Gastrocnemius medialis (tissue), 4 donors: ENCODE results near the gene VIP. TPM values are rescaled to one million over a fixed set of nuclear protein-coding genes. Genes with fewer than 3 reads are reported as not detected.

Source experiments
- ATAC-seq, 2 donors: fragments of 150-250 bp; one replicate each; pipeline ENCODE4 v1.9.1; 2016
- DNase-seq, 2 donors: peaks; one replicate each; pipeline ENCODE4 v3.0.0-alpha.2; 2019
- H3K27ac ChIP-seq, 4 donors: fragments of 200-600 bp; sonication (generic); 1 replicate in 1 of 4; 2 replicates in 3 of 4; pipeline ENCODE4 v1.5.1; 2016 to 2018; ENCODE audit warnings: mild to moderate bottlenecking in 2 of 4, moderate library complexity in 1 of 4
- H3K27me3 ChIP-seq, 3 donors: fragments of 200-600 bp; sonication (generic) in 2 of 3; 1 replicate in 1 of 3; 2 replicates in 2 of 3; pipeline versions ENCODE4 v1.5.1 to v1.6.0; 2016 to 2019; ENCODE audit warnings: mild to moderate bottlenecking in 1 of 3, moderate library complexity in 1 of 3
- H3K36me3 ChIP-seq, 2 donors: fragments of 200-600 bp; sonication (generic) in 1 of 2; one replicate each; pipeline ENCODE4 v1.5.1; 2017 to 2018
- H3K4me1 ChIP-seq, 2 donors: fragments of 200-600 bp; sonication (generic) in 1 of 2; one replicate each; pipeline ENCODE4 v1.5.1; 2016 to 2017; ENCODE audit warnings: mild to moderate bottlenecking in 2 of 2
- H3K4me3 ChIP-seq, 4 donors: fragments of 200-600 bp; sonication (generic) in 3 of 4; 1 replicate in 1 of 4; 2 replicates in 3 of 4; pipeline ENCODE4 v1.5.1; 2016 to 2019; ENCODE audit warnings: mild to moderate bottlenecking in 2 of 4
- H3K9me3 ChIP-seq, 3 donors: fragments of 200-600 bp; sonication (generic) in 2 of 3; 1 replicate in 1 of 3; 2 replicates in 2 of 3; pipeline ENCODE4 v1.5.1; 2016 to 2019
- CTCF ChIP-seq, 5 experiments: fragments of 450-650 bp in 3 of 5; fragments of 200-600 bp in 2 of 5; sonication (generic) in 2 of 5; IDR thresholded peaks in 4 of 5; conservative IDR thresholded peaks in 1 of 5; 1 replicate in 4 of 5; 2 replicates in 1 of 5; pipeline ENCODE4 v1.5.1; 2016 to 2019; ENCODE audit warnings: antibody characterized with exemption in 5 of 5, mild to moderate bottlenecking in 3 of 5, moderate library complexity in 3 of 5
- POLR2A ChIP-seq, 2 donors: fragments of 450-650 bp; IDR thresholded peaks; one replicate each; pipeline ENCODE4 v1.6.1; 2017; ENCODE audit warnings: antibody characterized with exemption in 2 of 2, mild to moderate bottlenecking in 2 of 2, moderate library complexity in 2 of 2
- in situ Hi-C, 4 donors: fragments of 200-750 bp; cut with MboI; loops; one replicate each; pipeline versions ENCODE4 v1.15.0 to v1.8.0; 2017; ENCODE audit warnings: low sequenced_read_pairs in 4 of 4
- intact Hi-C: fragments of 100-400 bp; cut with DNase I; formaldehyde crosslinking; loops from one replicate; pipeline ENCODE4 v1.15.1; 2023; ENCODE audit warnings: low total_unique reads
- total RNA-seq, 4 donors: library from RNA; depleted of rRNA; stranded (reverse); fragments of >200 nt; gene quantifications; one replicate each; pipeline versions ENCODE4 v1.1.0 to v1.2.3, GENCODE V29; 2016

VIP gene
- total RNA-seq, 4 donors from 2014 or later = 0.88 TPM; not detected in 3

- intact Hi-C loops = no loop called here
- H3K27ac ChIP-seq = no peak overlapping the region
- in situ Hi-C loops = no loop called here
- DNase-seq (no peak), ATAC-seq (no peak)
- no peaks in the 10 kb centered on the region for H3K4me1 ChIP-seq
- TF ChIP-seq POLR2A (IDR thresholded peaks at IDR 0.05) (no peak), CTCF (IDR thresholded peaks at IDR 0.05 in 4 of 5, conservative IDR thresholded peaks at IDR 0.05 in 1 of 5) (no peak)
- no peaks in the 10 kb centered on the region for H3K27me3 ChIP-seq
- H3K36me3 ChIP-seq = no peaks in the 10 kb centered on the region
- H3K9me3 ChIP-seq = no peaks in the 10 kb centered on the region
- no peak overlapping the region for H3K4me3 ChIP-seq
These were observed 23.1 kb upstream of the VIP start for GRCh38 chr6:152727507-152727906.

- no peaks in the 10 kb centered on the region for H3K27me3 ChIP-seq
- in situ Hi-C loops = no loop called here
- no peak for ATAC-seq
These were observed 16.0 kb upstream of the VIP start for GRCh38 chr6:152734630-152735029.

GRCh38 chr6:152736687-152737273 lies 13.8 kb upstream of the VIP start:
- Histone ChIP-seq H3K27ac (no peak overlapping the region), H3K36me3 (no peaks in the 10 kb centered on the region), H3K27me3 (no peaks in the 10 kb centered on the region), H3K4me3 (no peak overlapping the region), H3K4me1 (no peaks in the 10 kb centered on the region), H3K9me3 (no peaks in the 10 kb centered on the region)
- DNase-seq = no peak
- no peak for TF ChIP-seq CTCF (IDR thresholded peaks at IDR 0.05 in 4 of 5, conservative IDR thresholded peaks at IDR 0.05 in 1 of 5)
- no peak for TF ChIP-seq POLR2A (IDR thresholded peaks at IDR 0.05)
- in situ Hi-C loops (no loop called here), intact Hi-C loops (no loop called here)
- no peak for ATAC-seq

More at GRCh38 chr6:152734630-152735029, 16.0 kb upstream of the VIP start:
- TF ChIP-seq CTCF (IDR thresholded peaks at IDR 0.05 in 4 of 5, conservative IDR thresholded peaks at IDR 0.05 in 1 of 5) (no peak), POLR2A (IDR thresholded peaks at IDR 0.05) (no peak)
- H3K9me3 ChIP-seq = no peaks in the 10 kb centered on the region
- H3K4me3 ChIP-seq = no peak overlapping the region
- no peaks in the 10 kb centered on the region for H3K4me1 ChIP-seq
- intact Hi-C loops = no loop called here
- no peak for DNase-seq
- H3K36me3 ChIP-seq = no peaks in the 10 kb centered on the region
- no peak overlapping the region for H3K27ac ChIP-seq

- H3K9me3 ChIP-seq = no peaks in the 10 kb centered on the region
- no peak overlapping the region for H3K27ac ChIP-seq
- H3K36me3 ChIP-seq = no peaks in the 10 kb centered on the region
- H3K4me1 ChIP-seq = no peaks in the 10 kb centered on the region
- no peak for DNase-seq
- no peak overlapping the region for H3K4me3 ChIP-seq
- ATAC-seq = no peak
- TF ChIP-seq POLR2A (IDR thresholded peaks at IDR 0.05) = no peak
- TF ChIP-seq CTCF (IDR thresholded peaks at IDR 0.05 in 4 of 5, conservative IDR thresholded peaks at IDR 0.05 in 1 of 5) = no peak
- intact Hi-C loops (no loop called here), in situ Hi-C loops (no loop called here)
- H3K27me3 ChIP-seq = no peaks in the 10 kb centered on the region
These were observed 5.0 kb upstream of the VIP start for GRCh38 chr6:152745509-152746171.
